Liver (tissue), 9 donors: Measurements from ENCODE around the gene DIS3. TPM values are rescaled to one million over a fixed set of nuclear protein-coding genes. Genes with fewer than 3 reads are reported as not detected.

Experiments used
- DNase-seq: peaks from one replicate; pipeline ENCODE4 v3.0.0-alpha.2; 2017; ENCODE audit warnings: low spot score
- H3K27ac ChIP-seq, 2 donors: one replicate each; pipeline ENCODE4 v1.7.0; 2013; ENCODE audit warnings: inconsistent platforms in 2 of 2, low read length in 2 of 2, control low read depth in 1 of 2, low read depth in 1 of 2, mild to moderate bottlenecking in 1 of 2
- H3K27me3 ChIP-seq, 4 donors: one replicate each; pipeline versions ENCODE4 v1.6.1 to v1.7.0; 2013; ENCODE audit warnings: low read length in 3 of 4, inconsistent platforms in 1 of 4, mild to moderate bottlenecking in 1 of 4, moderate library complexity in 1 of 4; ENCODE audit not compliant: control insufficient read depth in 4 of 4, insufficient read depth in 4 of 4
- H3K36me3 ChIP-seq, 4 donors: one replicate each; pipeline versions ENCODE4 v1.6.1 to v1.7.0; 2013; ENCODE audit warnings: low read length in 3 of 4, mild to moderate bottlenecking in 3 of 4, low read depth in 1 of 4, moderate library complexity in 1 of 4; ENCODE audit not compliant: control insufficient read depth in 4 of 4, insufficient read depth in 3 of 4
- H3K4me1 ChIP-seq, 4 donors: one replicate each; pipeline versions ENCODE4 v1.6.1 to v1.7.0; 2013; ENCODE audit warnings: low read length in 3 of 4, mild to moderate bottlenecking in 3 of 4, moderate library complexity in 1 of 4; ENCODE audit not compliant: control insufficient read depth in 4 of 4, insufficient read depth in 4 of 4
- H3K4me3 ChIP-seq, 3 donors: one replicate each; pipeline versions ENCODE4 v1.6.1 to v1.7.0; 2013; ENCODE audit warnings: low read length in 3 of 3, control low read depth in 1 of 3, low read depth in 1 of 3, mild to moderate bottlenecking in 1 of 3
- H3K9ac ChIP-seq, 2 donors: one replicate each; pipeline ENCODE4 v1.7.0; 2013; ENCODE audit warnings: low read length in 2 of 2, mild to moderate bottlenecking in 2 of 2, moderate library complexity in 2 of 2, control low read depth in 1 of 2, low read depth in 1 of 2
- H3K9me3 ChIP-seq, 4 donors: one replicate each; pipeline versions ENCODE4 v1.6.1 to v1.7.0; 2013; ENCODE audit warnings: low read length in 3 of 4; ENCODE audit not compliant: control insufficient read depth in 4 of 4
- ATF3 ChIP-seq: IDR thresholded peaks from 2 replicates; pipeline ENCODE4 v1.6.1; 2016; ENCODE audit warnings: antibody characterized with exemption
- EGR1 ChIP-seq, 2 donors: IDR thresholded peaks; 2 replicates each; pipeline ENCODE4 v1.6.1; 2016 to 2018; ENCODE audit warnings: antibody characterized with exemption in 2 of 2, low read depth in 2 of 2
- FOXA1 ChIP-seq: IDR thresholded peaks from 2 replicates; pipeline ENCODE4 v1.6.1; 2016; ENCODE audit warnings: antibody characterized with exemption
- FOXA2 ChIP-seq: IDR thresholded peaks from 2 replicates; pipeline ENCODE4 v1.6.1; 2016; ENCODE audit warnings: antibody characterized with exemption
- HNF4A ChIP-seq, 2 donors: conservative IDR thresholded peaks; 2 replicates each; pipeline ENCODE4 v1.6.1; 2016; ENCODE audit warnings: antibody characterized with exemption in 2 of 2, mild to moderate bottlenecking in 2 of 2
- HNF4G ChIP-seq: IDR thresholded peaks from 2 replicates; pipeline ENCODE4 v1.6.1; 2016; ENCODE audit warnings: antibody characterized with exemption
- JUND ChIP-seq, 2 donors: IDR thresholded peaks; 2 replicates each; pipeline ENCODE4 v1.6.1; 2016; ENCODE audit warnings: antibody characterized with exemption in 2 of 2
- NR2F2 ChIP-seq: IDR thresholded peaks from 2 replicates; pipeline ENCODE4 v1.6.1; 2016; ENCODE audit warnings: antibody characterized with exemption
- RAD21 ChIP-seq, 2 donors: IDR thresholded peaks; 2 replicates each; pipeline ENCODE4 v1.6.1; 2016; ENCODE audit warnings: antibody characterized with exemption in 2 of 2, mild to moderate bottlenecking in 2 of 2
- REST ChIP-seq: IDR thresholded peaks from 2 replicates; pipeline ENCODE4 v1.6.1; 2016; ENCODE audit warnings: antibody characterized with exemption, mild to moderate bottlenecking
- RXRA ChIP-seq, 2 donors: IDR thresholded peaks; 2 replicates each; pipeline ENCODE4 v1.6.1; 2017 to 2018; ENCODE audit warnings: antibody characterized with exemption in 2 of 2, mild to moderate bottlenecking in 1 of 2
- SP1 ChIP-seq: IDR thresholded peaks from 2 replicates; pipeline ENCODE4 v1.6.1; 2018; ENCODE audit warnings: antibody characterized with exemption, mild to moderate bottlenecking
- TAF1 ChIP-seq: conservative IDR thresholded peaks from 2 replicates; pipeline ENCODE4 v1.6.1; 2016; ENCODE audit warnings: antibody characterized with exemption, mild to moderate bottlenecking
- YY1 ChIP-seq: IDR thresholded peaks from 2 replicates; pipeline ENCODE4 v1.6.1; 2016; ENCODE audit warnings: antibody characterized with exemption, mild to moderate bottlenecking
- WGBS: extraction: QIAGEN DNeasy Blood & Tissue Kit; methylation state at CpG from one replicate; pipeline ENCODE4 v1.1.7; 2013; 5-methylcytosine and 5-hydroxymethylcytosine counted together
- polyA plus RNA-seq, 2 donors: library from polyadenylated mRNA; stranded (reverse) in 1 of 2; unstranded in 1 of 2; fragments of 200-250 nt in 1 of 2; fragments of >200 nt in 1 of 2; fragmentation: Nextera tagmentation in 1 of 2; extraction: Ambion mirVana in 1 of 2; gene quantifications; one replicate each; pipeline versions ENCODE4 v1.2.1 to v1.2.3, GENCODE V29; 2013 to 2015
- total RNA-seq, 2 donors: library from RNA; depleted of rRNA; stranded (reverse); fragments of >200 nt; gene quantifications; one replicate each; pipeline ENCODE4 v1.2.3, GENCODE V29; 2014
- TF ChIP-seq, protein P1 (sequence below): IDR thresholded peaks from 2 replicates; pipeline ENCODE4 v1.6.1; 2016; ENCODE audit warnings: antibody characterized with exemption
- TF ChIP-seq, protein P2 (sequence below): fragments of 150-350 bp; IDR thresholded peaks from 2 replicates; pipeline ENCODE4 v1.5.1; 2017; ENCODE audit warnings: improper control_type of control experiment, low read depth, low read length; ENCODE audit not compliant: missing input control
- TF ChIP-seq, protein P3 (sequence below): IDR thresholded peaks from 2 replicates; pipeline ENCODE4 v1.6.1; 2016; ENCODE audit warnings: antibody characterized with exemption
- donor health status: healthy.
- donor health status: healthy.
- donor health status: healthy.
- donor health status: healthy.
- donor health status: healthy.

Gene DIS3
- total and polyA plus RNA-seq, 4 donors = 8.0 to 17.4 (median 11.5) TPM

DNA sequence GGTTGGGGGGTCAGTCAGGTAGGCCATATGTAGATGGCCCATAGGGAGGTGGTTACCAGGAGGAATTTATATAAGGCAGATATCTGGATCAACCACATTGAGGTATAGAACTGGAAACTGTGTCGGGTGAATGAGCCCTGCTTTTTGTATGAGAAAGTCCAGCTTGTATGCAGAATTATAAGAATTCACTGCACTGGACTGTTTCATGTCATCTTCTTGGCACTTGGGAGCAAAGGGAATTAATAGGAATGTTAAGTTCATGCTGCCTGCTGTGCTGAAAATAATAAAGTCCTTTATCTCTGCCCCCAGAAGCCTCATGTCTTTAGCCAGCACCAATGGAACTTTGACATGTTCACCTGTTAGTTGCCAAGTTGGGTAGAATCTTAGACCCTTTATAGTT, 41.7 kb downstream of the DIS3 start:
- TF ChIP-seq, protein P1, sequence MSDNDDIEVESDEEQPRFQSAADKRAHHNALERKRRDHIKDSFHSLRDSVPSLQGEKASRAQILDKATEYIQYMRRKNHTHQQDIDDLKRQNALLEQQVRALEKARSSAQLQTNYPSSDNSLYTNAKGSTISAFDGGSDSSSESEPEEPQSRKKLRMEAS = no peak
- TF ChIP-seq YY1 (no peak), JUND (IDR thresholded peaks at IDR 0.05) (no peak), ATF3 (no peak), HNF4G (no peak), NR2F2 (no peak), RXRA (IDR thresholded peaks at IDR 0.05) (no peak), RAD21 (IDR thresholded peaks at IDR 0.05) (no peak), SP1 (no peak)
- TF ChIP-seq, protein P2, sequence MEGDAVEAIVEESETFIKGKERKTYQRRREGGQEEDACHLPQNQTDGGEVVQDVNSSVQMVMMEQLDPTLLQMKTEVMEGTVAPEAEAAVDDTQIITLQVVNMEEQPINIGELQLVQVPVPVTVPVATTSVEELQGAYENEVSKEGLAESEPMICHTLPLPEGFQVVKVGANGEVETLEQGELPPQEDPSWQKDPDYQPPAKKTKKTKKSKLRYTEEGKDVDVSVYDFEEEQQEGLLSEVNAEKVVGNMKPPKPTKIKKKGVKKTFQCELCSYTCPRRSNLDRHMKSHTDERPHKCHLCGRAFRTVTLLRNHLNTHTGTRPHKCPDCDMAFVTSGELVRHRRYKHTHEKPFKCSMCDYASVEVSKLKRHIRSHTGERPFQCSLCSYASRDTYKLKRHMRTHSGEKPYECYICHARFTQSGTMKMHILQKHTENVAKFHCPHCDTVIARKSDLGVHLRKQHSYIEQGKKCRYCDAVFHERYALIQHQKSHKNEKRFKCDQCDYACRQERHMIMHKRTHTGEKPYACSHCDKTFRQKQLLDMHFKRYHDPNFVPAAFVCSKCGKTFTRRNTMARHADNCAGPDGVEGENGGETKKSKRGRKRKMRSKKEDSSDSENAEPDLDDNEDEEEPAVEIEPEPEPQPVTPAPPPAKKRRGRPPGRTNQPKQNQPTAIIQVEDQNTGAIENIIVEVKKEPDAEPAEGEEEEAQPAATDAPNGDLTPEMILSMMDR = no peak
- TF ChIP-seq, protein P3, sequence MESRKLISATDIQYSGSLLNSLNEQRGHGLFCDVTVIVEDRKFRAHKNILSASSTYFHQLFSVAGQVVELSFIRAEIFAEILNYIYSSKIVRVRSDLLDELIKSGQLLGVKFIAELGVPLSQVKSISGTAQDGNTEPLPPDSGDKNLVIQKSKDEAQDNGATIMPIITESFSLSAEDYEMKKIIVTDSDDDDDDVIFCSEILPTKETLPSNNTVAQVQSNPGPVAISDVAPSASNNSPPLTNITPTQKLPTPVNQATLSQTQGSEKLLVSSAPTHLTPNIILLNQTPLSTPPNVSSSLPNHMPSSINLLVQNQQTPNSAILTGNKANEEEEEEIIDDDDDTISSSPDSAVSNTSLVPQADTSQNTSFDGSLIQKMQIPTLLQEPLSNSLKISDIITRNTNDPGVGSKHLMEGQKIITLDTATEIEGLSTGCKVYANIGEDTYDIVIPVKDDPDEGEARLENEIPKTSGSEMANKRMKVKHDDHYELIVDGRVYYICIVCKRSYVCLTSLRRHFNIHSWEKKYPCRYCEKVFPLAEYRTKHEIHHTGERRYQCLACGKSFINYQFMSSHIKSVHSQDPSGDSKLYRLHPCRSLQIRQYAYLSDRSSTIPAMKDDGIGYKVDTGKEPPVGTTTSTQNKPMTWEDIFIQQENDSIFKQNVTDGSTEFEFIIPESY = no peak
- H3K36me3 ChIP-seq = peaks cover 0 to 8% (median under 1%) of the 10 kb centered on the region in 4 donors
- no peaks in the 10 kb centered on the region for H3K9me3 ChIP-seq
- no peak overlapping the region for H3K27ac ChIP-seq
- H3K4me3 ChIP-seq = no peak overlapping the region
- H3K9ac ChIP-seq = no peak overlapping the region
- H3K4me1 ChIP-seq = no peaks in the 10 kb centered on the region
- no peaks in the 10 kb centered on the region for H3K27me3 ChIP-seq
- 93% methylated on average over 1 of the region's 1 CpG for WGBS
- no peak for DNase-seq

DNA sequence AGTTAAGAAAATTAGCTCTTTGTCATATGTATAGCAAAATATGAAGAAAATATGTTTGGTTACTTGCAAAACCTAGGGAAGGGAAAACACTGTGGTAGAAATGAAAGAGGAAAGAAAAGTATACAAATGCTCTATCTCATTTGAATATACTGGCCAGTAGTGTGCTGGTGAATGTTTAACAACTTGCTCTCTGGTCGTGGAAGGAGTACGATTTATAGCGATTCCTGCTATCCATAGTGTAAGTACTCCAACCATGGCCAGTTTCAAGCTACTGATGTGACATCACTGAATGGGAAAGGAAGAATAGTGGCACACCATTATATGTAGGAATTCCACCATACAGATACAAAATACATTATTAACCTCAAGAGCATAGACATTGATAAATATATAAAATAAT, 44.7 kb downstream of the DIS3 start:
- 78% methylated on average over 3 of the region's 3 CpGs for WGBS
- Histone ChIP-seq H3K9me3 (no peaks in the 10 kb centered on the region), H3K27me3 (no peaks in the 10 kb centered on the region), H3K36me3 (peaks cover 0 to 7% (median 0%) of the 10 kb centered on the region in 4 donors), H3K9ac (no peak overlapping the region), H3K27ac (no peak overlapping the region), H3K4me1 (no peaks in the 10 kb centered on the region), H3K4me3 (no peak overlapping the region)
- no peak for DNase-seq
- TF ChIP-seq, protein P3 = no peak
- TF ChIP-seq FOXA2 (no peak), TAF1 (no peak), FOXA1 (no peak), NR2F2 (no peak), HNF4A (conservative IDR thresholded peaks at IDR 0.05) (no peak), HNF4G (no peak), REST (no peak), RAD21 (IDR thresholded peaks at IDR 0.05) (no peak), YY1 (no peak), EGR1 (IDR thresholded peaks at IDR 0.05; ENCODE audit: low read depth in 2 of 2) (no peak), ATF3 (no peak), SP1 (no peak)
